GM18507 (cell line): Measurements from ENCODE around the gene MMP19.
A peak's percentile ranks its signal among the peaks of the same experiment; 100 is the strongest.
"Not testable (repeated sequence)": the region's sequence is repeated elsewhere in the genome, so short reads cannot be mapped to it uniquely, and the experiment has no call there.

Experiments
- DNase-seq: peaks from one replicate; pipeline ENCODE4 v3.0.0; 2011; ENCODE audit warnings: low read depth; ENCODE audit not compliant: insufficient read length; ENCODE audit errors: extremely low spot score
- FAIRE-seq: peaks from 2 replicates; lab custom pipeline; 2011; peaks lifted over from hg19 to GRCh38; lab: Jason Lieb, UNC

Gene MMP19

GRCh38 chr12:55845361-55845760 is 2.6 kb upstream of the MMP19 start:
- FAIRE-seq: no peak

GRCh38 chr12:55844961-55845360 is 2.2 kb upstream of the MMP19 start:
- FAIRE-seq: no peak
- no peak for DNase-seq

More at GRCh38 chr12:55845361-55845760, 2.6 kb upstream of the MMP19 start:
- no peak for DNase-seq

- FAIRE-seq: no peak
Observed at GRCh38 chr12:55843431-55843830, 695 bp upstream of the MMP19 start.

GRCh38 chr12:55840581-55841351 is 2.0 kb downstream of the MMP19 start:
- FAIRE-seq (no peak), DNase-seq (no peak)

More at GRCh38 chr12:55843431-55843830, 695 bp upstream of the MMP19 start:
- no peak for DNase-seq

GRCh38 chr12:55839345-55840140 is 3.2 kb downstream of the MMP19 start:
- DNase-seq: no peak
- no peak for FAIRE-seq

- DNase-seq: no peak
- no peak for FAIRE-seq
Observed at GRCh38 chr12:55838361-55838760, 4.4 kb downstream of the MMP19 start.

GRCh38 chr12:55834400-55834799 is 8.3 kb downstream of the MMP19 start:
- FAIRE-seq, DNase-seq: not testable (repeated sequence)

GRCh38 chr12:55833056-55833455 is 9.7 kb downstream of the MMP19 start:
- DNase-seq (no peak), FAIRE-seq (no peak)

GRCh38 chr12:55831447-55831815 is 11.3 kb downstream of the MMP19 start:
- DNase-seq (no peak), FAIRE-seq (no peak)

- peak; percentile 21 for FAIRE-seq
Observed at GRCh38 chr12:55830601-55831446, 11.9 kb downstream of the MMP19 start.

GRCh38 chr12:55829967-55830600 is 12.7 kb downstream of the MMP19 start:
- DNase-seq (peak; percentile 26), FAIRE-seq (no peak)

More at GRCh38 chr12:55830601-55831446, 11.9 kb downstream of the MMP19 start:
- peak; percentile 36 for DNase-seq

- FAIRE-seq (no peak), DNase-seq (no peak)
Observed at GRCh38 chr12:55828357-55828756, 14.4 kb downstream of the MMP19 start.

GRCh38 chr12:55827806-55828205 is 14.9 kb downstream of the MMP19 start:
- no peak for FAIRE-seq
- no peak for DNase-seq

GRCh38 chr12:55824726-55825125 is 18.0 kb downstream of the MMP19 start:
- DNase-seq: no peak
- no peak for FAIRE-seq

GRCh38 chr12:55823419-55823818 is 19.3 kb downstream of the MMP19 start:
- DNase-seq: no peak
- no peak for FAIRE-seq

- FAIRE-seq (no peak), DNase-seq (no peak)
Observed at GRCh38 chr12:55822228-55822627, 20.5 kb downstream of the MMP19 start.

- DNase-seq (no peak), FAIRE-seq (no peak)
Observed at GRCh38 chr12:55820679-55821078, 22.1 kb downstream of the MMP19 start.

GRCh38 chr12:55818886-55819285 is 23.9 kb downstream of the MMP19 start:
- no peak for FAIRE-seq

GRCh38 chr12:55818140-55818728 is 24.5 kb downstream of the MMP19 start:
- DNase-seq (peak; percentile 25), FAIRE-seq (no peak)

More at GRCh38 chr12:55818886-55819285, 23.9 kb downstream of the MMP19 start:
- no peak for DNase-seq
